NCI-H2029 treated with DMSO at 0.1 percent for 48 hours (cell line): ENCODE results near the gene VCL.
"Not testable (repeated sequence)": the region's sequence is repeated elsewhere in the genome, so short reads cannot be mapped to it uniquely, and the experiment has no call there.

Source experiments
- DNase-seq: peaks from one replicate; lab custom pipeline; 2025; lab: John Stamatoyannopoulos, UW

VCL gene

DNA sequence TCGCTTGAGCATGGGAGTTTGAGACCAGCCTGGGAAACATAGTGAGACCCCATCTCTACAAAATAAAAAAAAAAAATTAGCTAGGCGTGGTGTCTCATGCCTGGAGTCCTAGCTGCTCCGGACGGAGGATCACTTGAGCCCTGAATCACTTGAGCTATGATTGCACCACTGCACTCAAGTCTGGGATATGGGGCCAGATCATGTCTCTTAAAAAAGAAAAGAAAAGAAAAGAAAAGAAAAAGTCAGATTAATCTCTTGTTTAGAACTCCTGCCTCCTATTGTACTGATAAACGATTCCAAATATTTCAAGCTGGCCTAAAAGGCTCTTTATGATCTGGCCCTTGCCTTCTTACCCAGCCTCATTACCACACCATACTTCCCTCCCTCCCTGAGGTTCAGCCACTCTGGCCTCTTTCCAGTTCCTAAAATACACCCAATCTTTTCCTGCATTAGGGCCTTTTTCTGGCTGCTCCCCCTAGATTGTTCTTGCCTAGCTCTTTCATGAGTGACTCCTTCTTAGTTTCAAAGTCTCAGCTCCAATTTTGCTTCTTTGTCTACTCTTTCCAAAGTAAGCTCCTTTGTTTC lies 41.7 kb downstream of the VCL start:
- no peak for DNase-seq

- DNase-seq, result no peak
Measured at GRCh38 chr10:74040200-74041126, 42.5 kb downstream of the VCL start.

GRCh38 chr10:74044419-74044818 lies 46.5 kb downstream of the VCL start:
- no peak for DNase-seq

DNA sequence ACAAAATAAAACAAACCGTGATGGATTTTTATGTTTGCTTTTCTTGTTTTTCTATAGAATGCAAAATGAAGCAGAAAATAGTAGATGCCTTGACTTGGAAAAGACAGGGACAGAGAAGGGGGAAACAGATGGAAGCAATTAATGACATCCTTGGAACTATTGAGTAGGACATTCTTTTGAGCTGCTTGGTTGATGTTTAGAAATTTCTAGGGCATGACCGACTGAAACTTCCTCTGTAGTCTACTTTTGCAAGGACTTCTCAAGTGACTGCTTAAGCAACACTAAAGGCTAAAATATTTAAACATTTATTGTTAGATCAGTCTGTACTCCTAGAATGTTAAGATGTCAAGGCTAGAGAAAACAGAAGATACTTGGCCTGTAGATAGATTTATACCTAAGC lies 49.4 kb downstream of the VCL start:
- no peak for DNase-seq

DNA sequence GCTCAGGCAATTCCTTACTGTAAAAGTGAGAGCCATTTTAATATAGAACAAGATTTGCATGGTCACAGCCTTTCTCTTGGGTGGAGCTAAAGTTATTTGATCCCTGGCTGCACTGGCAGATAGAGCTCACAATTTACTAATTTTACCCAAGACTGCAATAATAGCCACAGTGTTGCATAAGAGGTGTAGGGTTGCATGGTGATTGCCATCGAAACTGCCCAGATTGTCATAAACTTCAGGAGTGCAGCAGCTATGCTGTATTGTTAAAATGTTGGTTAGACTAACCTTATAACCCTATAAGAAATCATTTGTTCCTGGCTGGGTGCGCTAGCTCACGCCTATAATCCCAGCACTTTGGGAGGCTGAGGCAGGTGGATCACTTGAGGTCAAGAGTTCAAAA lies 50.0 kb downstream of the VCL start:
- no peak for DNase-seq

GRCh38 chr10:74048433-74048832 lies 50.5 kb downstream of the VCL start:
- DNase-seq, result no peak

GRCh38 chr10:74049955-74050354 lies 52.0 kb downstream of the VCL start:
- no peak for DNase-seq

GRCh38 chr10:74050653-74051052 lies 52.7 kb downstream of the VCL start:
- DNase-seq, result no peak

DNA sequence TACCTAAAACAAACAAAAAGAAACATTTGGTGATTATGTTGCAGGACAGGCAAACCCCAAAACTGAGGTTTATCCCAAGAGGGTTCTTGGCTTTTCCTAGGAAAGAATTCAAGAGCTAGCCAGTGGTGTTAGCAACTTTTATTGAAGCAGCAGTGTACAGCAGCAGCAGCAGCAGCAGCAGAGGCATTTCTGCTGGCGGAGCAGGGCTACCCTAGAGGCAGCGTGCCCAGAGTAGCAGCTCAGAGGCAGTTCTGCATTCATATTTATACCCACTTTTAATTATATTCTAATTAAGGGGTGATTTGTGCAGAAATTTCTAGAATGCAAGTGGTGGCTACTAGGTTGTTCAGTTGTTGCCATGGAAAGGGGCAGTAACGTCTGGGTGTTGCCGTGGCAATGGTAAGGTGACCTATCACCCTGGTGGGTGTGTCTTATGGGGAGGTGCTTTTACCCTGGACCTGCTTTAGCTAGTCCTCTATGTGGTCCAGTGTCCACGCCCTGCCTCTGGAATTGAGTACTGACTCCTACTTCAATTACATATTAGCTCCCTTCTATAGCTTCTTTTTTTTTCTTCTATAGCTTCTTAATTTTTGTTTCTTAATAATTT lies 53.9 kb downstream of the VCL start:
- no peak for DNase-seq

GRCh38 chr10:74052994-74053393 lies 55.1 kb downstream of the VCL start:
- no peak for DNase-seq

DNA sequence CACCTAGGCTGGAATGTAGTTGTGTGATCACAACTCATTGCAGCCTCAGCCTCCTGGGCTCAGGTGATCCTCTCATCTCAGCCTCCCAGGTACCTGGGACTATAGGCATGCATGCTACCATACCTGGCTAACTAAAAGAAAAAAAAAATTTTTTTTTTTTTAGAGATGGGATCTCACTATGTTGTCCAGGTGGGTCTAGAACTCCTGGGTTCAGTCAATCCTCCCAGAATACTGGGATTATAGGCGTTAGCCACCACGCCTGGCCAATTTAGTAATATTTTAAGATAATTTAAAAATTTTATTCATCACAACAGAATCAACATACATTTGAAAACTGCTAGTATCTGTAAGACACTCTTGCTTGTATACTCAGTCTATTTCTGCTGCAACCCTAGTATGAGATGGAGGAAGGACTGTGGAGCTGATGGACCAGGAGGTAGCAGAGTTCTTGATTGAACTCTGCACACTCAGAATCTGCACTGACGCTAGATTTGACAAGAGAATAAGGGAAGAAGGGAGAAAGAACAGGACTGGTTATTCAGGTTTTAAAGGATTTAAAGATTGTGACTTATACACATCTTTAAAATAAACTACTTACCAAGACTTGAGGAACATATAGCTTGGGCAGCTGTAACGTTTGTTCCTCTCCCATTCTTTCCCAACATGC lies 57.6 kb downstream of the VCL start:
- no peak for DNase-seq

DNA sequence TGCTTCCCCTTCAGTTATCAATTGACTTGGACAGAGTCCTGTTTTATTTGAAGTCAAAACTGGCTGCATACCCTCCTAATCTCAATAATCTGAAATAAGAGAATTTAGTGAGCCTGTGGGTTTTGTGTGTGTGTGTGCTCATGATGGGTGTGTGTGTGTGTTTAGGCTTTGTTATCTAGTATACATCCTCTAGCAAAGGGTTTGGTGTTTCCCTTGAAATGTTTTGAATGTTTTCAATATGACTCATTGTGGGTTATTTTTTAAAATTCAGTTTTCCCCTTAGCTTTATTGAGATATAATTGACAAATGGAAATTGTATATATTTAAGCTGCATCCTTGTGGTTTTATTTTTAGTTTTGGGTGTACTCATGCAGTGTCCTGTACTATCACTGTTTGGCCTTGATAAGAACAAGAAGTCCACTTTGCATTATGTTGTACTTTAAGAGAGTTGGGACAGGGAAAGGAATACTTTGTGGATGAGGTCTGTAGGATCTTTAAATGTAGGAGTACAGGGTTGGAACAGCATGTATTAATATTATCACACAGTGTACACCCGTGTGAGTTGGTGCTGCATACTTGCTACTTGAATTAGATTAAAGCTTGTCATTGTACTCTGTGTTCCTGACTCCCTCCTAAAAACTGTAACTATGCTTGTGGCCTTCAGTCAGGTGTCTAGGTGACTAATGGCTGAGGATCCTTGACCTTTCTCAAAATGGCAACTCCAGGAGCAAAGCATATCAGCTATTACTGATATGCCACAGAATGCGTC lies 58.3 kb downstream of the VCL start:
- DNase-seq, result no peak

DNA sequence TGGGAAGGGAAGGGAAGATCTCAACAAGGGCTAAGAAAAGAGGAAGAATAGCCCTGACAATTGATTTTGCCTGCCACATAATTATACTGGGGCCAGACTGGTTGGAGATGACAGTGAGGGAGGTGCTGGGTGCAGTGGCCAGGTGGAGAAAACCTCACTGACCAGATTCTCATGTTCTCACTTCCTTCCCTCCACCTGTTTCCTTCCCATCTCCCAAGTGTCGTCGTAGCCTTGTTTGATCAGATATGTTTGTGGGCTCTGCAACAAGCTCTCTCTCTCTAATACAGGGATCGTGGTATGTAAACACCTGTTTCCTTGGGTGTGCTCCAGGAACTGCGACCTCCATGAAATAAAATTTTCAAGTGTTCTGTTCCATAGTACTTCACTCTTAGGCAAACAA lies 60.2 kb downstream of the VCL start:
- peak; percentile 6 for DNase-seq

DNA sequence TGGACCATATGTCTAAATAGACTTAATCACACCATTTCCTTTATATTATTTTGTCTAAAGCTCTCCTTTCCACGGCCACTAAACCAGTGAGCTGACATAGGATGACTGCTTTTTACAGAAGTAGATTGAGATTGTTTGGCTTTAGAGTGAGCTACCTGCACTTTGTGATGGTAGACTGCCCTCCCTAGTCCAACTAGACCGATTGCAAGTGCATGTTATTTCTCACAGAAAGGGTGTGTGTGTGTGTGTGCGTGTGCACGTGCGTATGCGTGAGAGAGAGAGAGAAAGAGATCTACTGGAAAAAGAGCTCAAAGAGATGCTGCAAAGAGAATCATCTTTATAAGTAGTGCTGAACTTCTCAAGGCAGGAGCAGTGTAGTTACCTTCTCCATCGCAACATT lies 60.7 kb downstream of the VCL start:
- no peak for DNase-seq

DNA sequence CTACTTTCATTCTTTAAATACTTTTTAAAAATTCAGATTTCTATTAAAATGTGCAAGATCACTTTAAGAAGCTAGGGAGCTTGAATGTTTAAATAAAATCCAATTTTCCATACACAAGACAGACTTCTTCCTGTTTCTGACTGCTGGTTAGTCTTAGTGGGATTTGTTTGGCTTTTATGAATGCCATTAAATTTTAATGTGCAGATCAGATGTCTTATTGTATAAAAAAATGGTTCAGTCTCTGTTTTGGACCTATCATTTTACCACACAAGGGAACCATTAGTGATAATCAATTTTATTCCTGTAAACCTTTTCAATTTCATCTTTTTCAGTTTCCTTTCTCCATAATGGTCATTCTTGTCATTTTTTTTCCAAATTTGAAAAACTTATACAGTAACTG lies 63.2 kb downstream of the VCL start:
- DNase-seq, result no peak

GRCh38 chr10:74061978-74062377 lies 64.1 kb downstream of the VCL start:
- not testable (repeated sequence) for DNase-seq

GRCh38 chr10:74063256-74063655 lies 65.3 kb downstream of the VCL start:
- DNase-seq, result no peak

GRCh38 chr10:74067373-74068352 lies 69.7 kb downstream of the VCL start:
- no peak for DNase-seq

- DNase-seq, result no peak
Measured at GRCh38 chr10:74071157-74071556, 73.2 kb downstream of the VCL start.

- DNase-seq, result no peak
Measured at GRCh38 chr10:74072503-74072902, 74.6 kb downstream of the VCL start.

DNA sequence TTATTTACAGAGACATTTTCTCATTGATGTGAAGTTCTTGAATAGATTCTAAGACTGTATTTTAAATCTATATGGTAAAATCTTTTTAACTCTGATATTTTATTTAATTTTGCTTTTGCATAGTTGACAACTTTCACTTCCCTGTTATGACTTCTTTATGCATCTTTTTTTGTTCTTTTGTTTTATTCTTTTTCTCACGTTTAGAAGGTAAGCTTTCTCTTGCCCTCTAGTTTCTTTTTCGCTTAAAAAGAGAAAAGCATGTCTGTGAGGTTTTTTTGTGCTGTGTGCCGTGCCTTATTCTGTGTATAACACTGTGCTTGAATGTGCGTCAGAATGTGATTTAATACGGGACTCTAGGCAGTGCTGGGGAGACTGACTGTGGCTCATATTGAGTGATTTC lies 78.0 kb downstream of the VCL start:
- no peak for DNase-seq
